Astrocyte (in vitro differentiated cells and primary cell): Measurements from ENCODE around the gene PLEKHF1. TPM values are rescaled to one million over a fixed set of nuclear protein-coding genes. Genes with fewer than 3 reads are reported as not detected.

Experiments used
- DNase-seq: peaks from one replicate; pipeline ENCODE4 v3.0.0-alpha.2; 2010; ENCODE audit warnings: low read depth
- FAIRE-seq: peaks from 2 replicates; lab custom pipeline; 2011; peaks lifted over from hg19 to GRCh38; lab: Jason Lieb, UNC
- H2AFZ ChIP-seq: 2 replicates; pipeline ENCODE4 v1.6.0; 2012; ENCODE audit warnings: low read depth, low read length, inconsistent platforms
- H3K27ac ChIP-seq: 2 replicates; pipeline ENCODE4 v1.5.1; 2011; ENCODE audit warnings: low read depth, low read length, inconsistent platforms
- H3K27me3 ChIP-seq: 2 replicates; pipeline ENCODE4 v1.6.0; 2011; ENCODE audit warnings: low read length, inconsistent platforms; ENCODE audit not compliant: insufficient read depth
- H3K36me3 ChIP-seq: 2 replicates; pipeline ENCODE4 v1.5.1; 2011; ENCODE audit warnings: low read length, inconsistent platforms; ENCODE audit not compliant: insufficient read depth
- H3K4me1 ChIP-seq: 2 replicates; pipeline ENCODE4 v1.5.1; 2011; ENCODE audit warnings: low read length, inconsistent platforms; ENCODE audit not compliant: insufficient read depth
- H3K4me2 ChIP-seq: 2 replicates; pipeline ENCODE4 v1.6.0; 2012; ENCODE audit warnings: low read length, inconsistent platforms
- H3K4me3 ChIP-seq: 2 replicates; pipeline ENCODE4 v1.5.1; 2011; ENCODE audit warnings: low read depth, mild to moderate bottlenecking, low read length, inconsistent platforms; ENCODE audit not compliant: insufficient read depth
- H3K79me2 ChIP-seq: 2 replicates; pipeline ENCODE4 v1.6.0; 2012; ENCODE audit warnings: mild to moderate bottlenecking, low read length, inconsistent platforms; ENCODE audit not compliant: insufficient read depth
- H3K9ac ChIP-seq: 2 replicates; pipeline ENCODE4 v1.6.0; 2012; ENCODE audit warnings: mild to moderate bottlenecking, low read length, inconsistent platforms
- H3K9me3 ChIP-seq: 2 replicates; pipeline ENCODE4 v1.5.1; 2012; ENCODE audit warnings: low read depth, mild to moderate bottlenecking, low read length, inconsistent platforms; ENCODE audit not compliant: insufficient read depth
- H4K20me1 ChIP-seq: 2 replicates; pipeline ENCODE4 v1.6.0; 2012; ENCODE audit warnings: low read length, inconsistent platforms; ENCODE audit not compliant: insufficient read depth
- H3K27ac Mint-ChIP-seq: one replicate; pipeline ENCODE4 v1.8.0; 2021; ENCODE audit warnings: mild to moderate bottlenecking, mixed read lengths; ENCODE audit not compliant: unreplicated experiment
- H3K27me3 Mint-ChIP-seq: one replicate; pipeline ENCODE4 v1.8.0; 2021; ENCODE audit warnings: low read depth, mixed read lengths; ENCODE audit not compliant: unreplicated experiment
- H3K36me3 Mint-ChIP-seq: one replicate; pipeline ENCODE4 v1.8.0; 2021; ENCODE audit warnings: low read depth, mixed read lengths; ENCODE audit not compliant: unreplicated experiment
- H3K4me1 Mint-ChIP-seq: one replicate; pipeline ENCODE4 v1.8.0; 2021; ENCODE audit warnings: low read depth, mixed read lengths; ENCODE audit not compliant: unreplicated experiment
- H3K4me3 Mint-ChIP-seq: one replicate; pipeline ENCODE4 v1.8.0; 2021; ENCODE audit warnings: mild to moderate bottlenecking, moderate library complexity, mixed read lengths; ENCODE audit not compliant: unreplicated experiment
- H3K9me3 Mint-ChIP-seq: one replicate; pipeline ENCODE4 v1.8.0; 2021; ENCODE audit warnings: mild to moderate bottlenecking, mixed read lengths; ENCODE audit not compliant: unreplicated experiment
- EZH2 ChIP-seq: IDR thresholded peaks from 2 replicates; pipeline ENCODE4 v1.6.1; 2012; ENCODE audit warnings: mild to moderate bottlenecking, low read length, inconsistent platforms; ENCODE audit not compliant: insufficient read depth
- total RNA-seq: library from RNA; stranded (reverse); gene quantifications from 2 replicates; pipeline ENCODE4 v1.2.1, GENCODE V29; 2021
- TF ChIP-seq, protein P1 (sequence below): IDR thresholded peaks from 2 replicates; pipeline ENCODE4 v1.5.1; 2011; ENCODE audit warnings: low read depth, mild to moderate bottlenecking, inconsistent platforms, low read length, moderate library complexity; ENCODE audit not compliant: insufficient read depth

PLEKHF1 gene
- total RNA-seq, 1 donor from 2014 or later: 13.1 TPM

DNA sequence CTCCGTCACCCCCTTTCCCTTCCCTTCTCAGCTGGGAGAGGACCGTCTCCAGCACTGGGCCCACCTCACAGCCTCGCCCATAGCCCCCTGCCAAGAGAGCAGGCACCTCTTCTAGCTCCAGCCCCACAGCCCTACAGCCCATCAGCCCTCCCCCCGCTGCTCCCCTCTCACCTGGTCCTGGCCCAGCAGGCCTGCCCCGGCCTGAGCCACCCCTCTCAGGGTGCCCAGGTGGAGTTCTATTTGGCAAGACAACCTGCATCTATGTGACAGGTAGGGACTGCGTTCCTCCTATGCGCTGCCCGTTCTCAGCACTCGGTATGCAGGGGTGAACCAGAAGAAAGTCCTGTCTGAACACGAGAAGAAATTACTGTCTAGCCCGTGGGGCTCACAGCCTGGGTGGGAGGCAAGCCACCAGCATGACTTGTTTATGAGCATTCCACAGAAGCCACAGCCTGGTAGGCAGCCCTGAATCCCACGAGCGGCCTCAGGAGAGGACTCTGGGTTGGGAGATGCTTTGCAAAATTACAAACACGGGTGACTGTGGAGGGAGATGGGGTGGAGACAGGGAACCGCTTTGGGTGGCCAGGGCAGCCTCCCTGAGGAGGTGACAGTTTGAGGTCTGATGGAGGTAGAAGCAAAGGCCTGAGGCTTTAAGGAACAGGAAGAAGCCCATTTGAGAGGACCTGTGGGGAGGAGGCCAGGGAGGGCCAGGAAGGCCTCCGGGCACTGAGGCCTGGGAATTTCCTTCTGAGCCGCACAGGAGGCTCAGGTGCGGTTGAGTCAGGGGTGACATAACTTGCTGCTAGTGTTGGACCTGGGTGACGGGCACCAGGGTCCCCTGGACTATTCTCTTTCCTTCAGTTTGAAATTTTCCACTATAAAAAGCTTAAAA, 1.2 kb upstream of the PLEKHF1 start:
- Histone ChIP-seq H3K36me3 (no peaks in the 10 kb centered on the region), H3K4me3 (no peak overlapping the region), H3K4me1 (peaks cover 53% of the 10 kb centered on the region), H3K79me2 (peaks cover 3% of the 10 kb centered on the region), H3K27me3 (no peaks in the 10 kb centered on the region), H3K9me3 (no peaks in the 10 kb centered on the region), H3K9ac (peak overlapping the region; percentile 77), H3K4me2 (peak overlapping the region; percentile 82), H4K20me1 (peaks cover 13% of the 10 kb centered on the region), H2AFZ (no peak overlapping the region), H3K27ac (no peak overlapping the region)
- Mint-ChIP-seq H3K27me3 (no peaks in the 10 kb centered on the region), H3K36me3 (peaks cover 7% of the 10 kb centered on the region), H3K27ac (peak overlapping the region; percentile 91), H3K9me3 (no peaks in the 10 kb centered on the region), H3K4me3 (peak overlapping the region; percentile 79), H3K4me1 (peaks cover 44% of the 10 kb centered on the region)
- DNase-seq (peak; percentile 46), FAIRE-seq (no peak)
- no peak for TF ChIP-seq EZH2
- TF ChIP-seq, protein P1, sequence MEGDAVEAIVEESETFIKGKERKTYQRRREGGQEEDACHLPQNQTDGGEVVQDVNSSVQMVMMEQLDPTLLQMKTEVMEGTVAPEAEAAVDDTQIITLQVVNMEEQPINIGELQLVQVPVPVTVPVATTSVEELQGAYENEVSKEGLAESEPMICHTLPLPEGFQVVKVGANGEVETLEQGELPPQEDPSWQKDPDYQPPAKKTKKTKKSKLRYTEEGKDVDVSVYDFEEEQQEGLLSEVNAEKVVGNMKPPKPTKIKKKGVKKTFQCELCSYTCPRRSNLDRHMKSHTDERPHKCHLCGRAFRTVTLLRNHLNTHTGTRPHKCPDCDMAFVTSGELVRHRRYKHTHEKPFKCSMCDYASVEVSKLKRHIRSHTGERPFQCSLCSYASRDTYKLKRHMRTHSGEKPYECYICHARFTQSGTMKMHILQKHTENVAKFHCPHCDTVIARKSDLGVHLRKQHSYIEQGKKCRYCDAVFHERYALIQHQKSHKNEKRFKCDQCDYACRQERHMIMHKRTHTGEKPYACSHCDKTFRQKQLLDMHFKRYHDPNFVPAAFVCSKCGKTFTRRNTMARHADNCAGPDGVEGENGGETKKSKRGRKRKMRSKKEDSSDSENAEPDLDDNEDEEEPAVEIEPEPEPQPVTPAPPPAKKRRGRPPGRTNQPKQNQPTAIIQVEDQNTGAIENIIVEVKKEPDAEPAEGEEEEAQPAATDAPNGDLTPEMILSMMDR: no peak

DNA sequence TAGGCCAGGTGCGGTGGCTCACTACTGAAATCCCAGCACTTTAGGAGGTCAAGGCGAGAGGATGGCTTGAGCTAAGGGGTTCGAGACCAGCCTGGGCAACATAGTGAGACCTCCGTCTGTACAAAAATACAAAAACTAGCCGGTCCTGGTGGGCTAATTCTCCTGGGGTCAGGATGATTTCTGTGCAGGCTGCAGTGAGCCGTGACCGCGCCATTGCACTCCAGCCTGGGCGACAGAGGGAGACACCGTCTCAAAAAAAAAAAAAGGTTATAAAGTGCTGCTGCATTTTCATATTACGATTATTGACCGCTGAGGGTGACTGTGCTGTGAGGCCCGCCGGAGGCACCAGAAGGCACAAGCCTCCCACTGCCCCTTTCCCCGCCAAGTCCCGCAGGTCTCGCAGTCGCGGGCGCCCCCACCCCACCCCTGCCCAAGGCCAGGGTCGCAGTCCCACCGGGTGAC, 477 bp upstream of the PLEKHF1 start:
- peak overlapping the region; percentile 91 for H3K27ac Mint-ChIP-seq

More for the DNA sequence above, 477 bp upstream of the PLEKHF1 start:
- Histone ChIP-seq H3K27me3 (no peaks in the 10 kb centered on the region), H2AFZ (peak overlapping the region; percentile 58), H4K20me1 (peaks cover 15% of the 10 kb centered on the region), H3K27ac (peak overlapping the region; percentile 5), H3K4me3 (peak overlapping the region; percentile 48), H3K4me1 (peaks cover 53% of the 10 kb centered on the region), H3K4me2 (peak overlapping the region; percentile 82), H3K9ac (peak overlapping the region; percentile 78), H3K9me3 (no peaks in the 10 kb centered on the region), H3K36me3 (no peaks in the 10 kb centered on the region), H3K79me2 (peaks cover 3% of the 10 kb centered on the region)
- H3K9me3 Mint-ChIP-seq: no peaks in the 10 kb centered on the region
- H3K4me3 Mint-ChIP-seq: peak overlapping the region; percentile 79
- H3K27me3 Mint-ChIP-seq: no peaks in the 10 kb centered on the region
- peaks cover 7% of the 10 kb centered on the region for H3K36me3 Mint-ChIP-seq
- FAIRE-seq: no peak
- DNase-seq: no peak
- TF ChIP-seq EZH2: no peak
- TF ChIP-seq, protein P1: no peak
- H3K4me1 Mint-ChIP-seq: peaks cover 42% of the 10 kb centered on the region
